Measurements from ENCODE around the gene OR7A17. TPM values are rescaled to one million over a fixed set of nuclear protein-coding genes. Genes with fewer than 3 reads are reported as not detected.

The OR7A17 gene
- total RNA-seq, 1 donor from 2014 or later: not detected

GRCh38 chr19:14848822-14849221, 37.1 kb downstream of the OR7A17 start, which contains the start of gene OR7A10:
TSS of gene OR7A10 (minus strand) at chr19:14848922. CDS start at chr19:14841877, 7,045 bp downstream.
- H3K36me3 Mint-ChIP-seq (ENCODE audit: unreplicated experiment): no peaks in the 10 kb centered on the region
- DNase-seq (ENCODE audit: extremely low spot score, unreplicated experiment): no peak
- peaks cover 5% of the 10 kb centered on the region for H3K9me3 Mint-ChIP-seq (ENCODE audit: unreplicated experiment)
- H3K4me1 Mint-ChIP-seq (ENCODE audit: unreplicated experiment): no peaks in the 10 kb centered on the region
- TF ChIP-seq, protein P1, sequence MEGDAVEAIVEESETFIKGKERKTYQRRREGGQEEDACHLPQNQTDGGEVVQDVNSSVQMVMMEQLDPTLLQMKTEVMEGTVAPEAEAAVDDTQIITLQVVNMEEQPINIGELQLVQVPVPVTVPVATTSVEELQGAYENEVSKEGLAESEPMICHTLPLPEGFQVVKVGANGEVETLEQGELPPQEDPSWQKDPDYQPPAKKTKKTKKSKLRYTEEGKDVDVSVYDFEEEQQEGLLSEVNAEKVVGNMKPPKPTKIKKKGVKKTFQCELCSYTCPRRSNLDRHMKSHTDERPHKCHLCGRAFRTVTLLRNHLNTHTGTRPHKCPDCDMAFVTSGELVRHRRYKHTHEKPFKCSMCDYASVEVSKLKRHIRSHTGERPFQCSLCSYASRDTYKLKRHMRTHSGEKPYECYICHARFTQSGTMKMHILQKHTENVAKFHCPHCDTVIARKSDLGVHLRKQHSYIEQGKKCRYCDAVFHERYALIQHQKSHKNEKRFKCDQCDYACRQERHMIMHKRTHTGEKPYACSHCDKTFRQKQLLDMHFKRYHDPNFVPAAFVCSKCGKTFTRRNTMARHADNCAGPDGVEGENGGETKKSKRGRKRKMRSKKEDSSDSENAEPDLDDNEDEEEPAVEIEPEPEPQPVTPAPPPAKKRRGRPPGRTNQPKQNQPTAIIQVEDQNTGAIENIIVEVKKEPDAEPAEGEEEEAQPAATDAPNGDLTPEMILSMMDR (IDR thresholded peaks at IDR 0.05): no peak
- H3K27ac Mint-ChIP-seq (ENCODE audit: unreplicated experiment): no peak within 1 kb of the TSS
- H3K4me3 Mint-ChIP-seq (ENCODE audit: unreplicated experiment): no peak within 1 kb of the TSS
- peaks cover 2% of the 10 kb centered on the region for H3K27me3 Mint-ChIP-seq (ENCODE audit: unreplicated experiment)

DNA sequence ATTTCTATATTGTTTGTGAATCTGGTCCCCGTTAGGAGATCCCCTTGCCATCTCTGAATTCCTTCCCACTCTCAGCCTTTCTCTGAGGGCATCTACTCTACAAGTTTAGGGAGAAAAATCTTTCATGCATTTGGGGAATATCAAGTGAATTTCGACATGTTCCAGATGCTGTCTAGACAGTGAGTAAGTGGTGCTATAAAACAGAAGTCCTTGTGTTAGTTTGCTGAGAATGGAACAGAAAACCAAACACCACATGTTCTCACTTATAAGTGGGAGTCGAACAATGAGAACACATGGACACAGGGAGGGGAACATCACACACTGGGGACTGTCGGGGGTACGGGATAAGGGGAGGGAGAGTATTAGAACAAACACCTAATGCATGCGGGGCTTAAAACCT, 42.4 kb downstream of the OR7A17 start:
- no peak for DNase-seq (ENCODE audit: extremely low spot score, unreplicated experiment)
- no peak overlapping the region for H3K4me3 Mint-ChIP-seq (ENCODE audit: unreplicated experiment)
- TF ChIP-seq, protein P1 (IDR thresholded peaks at IDR 0.05): no peak
- H3K36me3 Mint-ChIP-seq (ENCODE audit: unreplicated experiment): no peaks in the 10 kb centered on the region
- H3K4me1 Mint-ChIP-seq (ENCODE audit: unreplicated experiment): no peaks in the 10 kb centered on the region
- no peaks in the 10 kb centered on the region for H3K9me3 Mint-ChIP-seq (ENCODE audit: unreplicated experiment)
- H3K27ac Mint-ChIP-seq (ENCODE audit: unreplicated experiment): no peak overlapping the region
- H3K27me3 Mint-ChIP-seq (ENCODE audit: unreplicated experiment): peaks cover 3% of the 10 kb centered on the region

GRCh38 chr19:14843169-14843568, 42.8 kb downstream of the OR7A17 start:
- H3K4me1 Mint-ChIP-seq (ENCODE audit: unreplicated experiment): no peaks in the 10 kb centered on the region
- H3K27ac Mint-ChIP-seq (ENCODE audit: unreplicated experiment): no peak overlapping the region
- DNase-seq (ENCODE audit: extremely low spot score, unreplicated experiment): no peak
- TF ChIP-seq, protein P1 (IDR thresholded peaks at IDR 0.05): no peak
- H3K27me3 Mint-ChIP-seq (ENCODE audit: unreplicated experiment): peaks cover 3% of the 10 kb centered on the region
- H3K4me3 Mint-ChIP-seq (ENCODE audit: unreplicated experiment): no peak overlapping the region
- H3K9me3 Mint-ChIP-seq (ENCODE audit: unreplicated experiment): no peaks in the 10 kb centered on the region
- no peaks in the 10 kb centered on the region for H3K36me3 Mint-ChIP-seq (ENCODE audit: unreplicated experiment)

DNA sequence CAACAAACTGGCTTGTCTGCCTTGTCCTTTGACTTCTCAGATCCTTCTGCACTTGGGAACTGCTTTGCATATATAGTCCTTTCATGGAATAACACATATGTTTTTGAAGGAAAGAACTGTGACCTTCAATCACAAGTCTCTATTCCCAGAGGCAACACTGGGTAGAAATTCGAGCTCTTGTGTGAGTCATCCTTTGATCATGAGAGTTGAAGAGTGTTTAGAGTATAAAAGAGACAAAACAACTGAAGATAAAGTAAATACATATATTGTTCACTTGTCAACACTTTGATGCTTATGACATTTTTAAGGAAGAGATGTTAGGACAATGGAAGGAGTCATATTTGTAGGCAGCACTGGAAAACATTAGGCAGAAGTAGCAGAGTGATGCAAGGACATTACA, 45.7 kb downstream of the OR7A17 start:
- Mint-ChIP-seq H3K4me3 (ENCODE audit: unreplicated experiment) (no peak overlapping the region), H3K4me1 (ENCODE audit: unreplicated experiment) (no peaks in the 10 kb centered on the region), H3K27ac (ENCODE audit: unreplicated experiment) (no peak overlapping the region), H3K9me3 (ENCODE audit: unreplicated experiment) (no peaks in the 10 kb centered on the region), H3K36me3 (ENCODE audit: unreplicated experiment) (no peaks in the 10 kb centered on the region), H3K27me3 (ENCODE audit: unreplicated experiment) (peaks cover 3% of the 10 kb centered on the region)
- DNase-seq (ENCODE audit: extremely low spot score, unreplicated experiment): no peak
- TF ChIP-seq, protein P1 (IDR thresholded peaks at IDR 0.05): no peak

- Mint-ChIP-seq H3K4me3 (ENCODE audit: unreplicated experiment) (no peak overlapping the region), H3K27ac (ENCODE audit: unreplicated experiment) (no peak overlapping the region)
- TF ChIP-seq, protein P1 (IDR thresholded peaks at IDR 0.05): no peak
Measured at GRCh38 chr19:14837391-14837790, 48.5 kb downstream of the OR7A17 start.

More at GRCh38 chr19:14837391-14837790, 48.5 kb downstream of the OR7A17 start:
- H3K36me3 Mint-ChIP-seq (ENCODE audit: unreplicated experiment): no peaks in the 10 kb centered on the region
- no peaks in the 10 kb centered on the region for H3K9me3 Mint-ChIP-seq (ENCODE audit: unreplicated experiment)
- H3K27me3 Mint-ChIP-seq (ENCODE audit: unreplicated experiment): no peaks in the 10 kb centered on the region
- DNase-seq (ENCODE audit: extremely low spot score, unreplicated experiment): no peak
- H3K4me1 Mint-ChIP-seq (ENCODE audit: unreplicated experiment): no peaks in the 10 kb centered on the region

All from osteocyte (in vitro differentiated cells).